ENCODE data around the gene FLT4. TPM values are rescaled to one million over a fixed set of nuclear protein-coding genes. Genes with fewer than 3 reads are reported as not detected.

The FLT4 gene
- total RNA-seq, 1 donor from 2014 or later: 2.3 TPM

- no peak for DNase-seq
Observed at GRCh38 chr5:180590543-180591310, 58.7 kb downstream of the FLT4 start.

- DNase-seq: no peak
Observed at GRCh38 chr5:180589771-180590542, 59.4 kb downstream of the FLT4 start.

- no peak for DNase-seq
Observed at GRCh38 chr5:180586870-180587269, 62.5 kb downstream of the FLT4 start.

GRCh38 chr5:180586204-180586603, 63.2 kb downstream of the FLT4 start:
- DNase-seq: no peak

- DNase-seq: no peak
Observed at GRCh38 chr5:180583738-180584137, 65.7 kb downstream of the FLT4 start.

- no peak for DNase-seq
Observed at GRCh38 chr5:180580681-180581080, 68.7 kb downstream of the FLT4 start.

- DNase-seq: no peak
Observed at GRCh38 chr5:180575571-180575970, 73.8 kb downstream of the FLT4 start.

GRCh38 chr5:180568914-180569313, 80.5 kb downstream of the FLT4 start:
- no peak for DNase-seq

GRCh38 chr5:180563994-180564393, 85.4 kb downstream of the FLT4 start:
- DNase-seq: no peak

- no peak for DNase-seq
Observed at GRCh38 chr5:180558232-180558631, 91.2 kb downstream of the FLT4 start.

- DNase-seq: no peak
Observed at GRCh38 chr5:180557217-180557809, 92.1 kb downstream of the FLT4 start.

- DNase-seq: no peak
Observed at GRCh38 chr5:180555168-180555921, 94.1 kb downstream of the FLT4 start.

GRCh38 chr5:180553530-180553929, 95.9 kb downstream of the FLT4 start:
- DNase-seq: no peak

Other genes starting within 250 kb of the FLT4 start
- 52.4 TPM for gene CNOT6, start 155.2 kb downstream of the FLT4 start, total RNA-seq
- gene SCGB3A1, start 58.1 kb downstream of the FLT4 start, total RNA-seq: not detected
- not detected for gene OR2Y1, start 90.5 kb upstream of the FLT4 start, total RNA-seq
- gene MGAT1, start 153.2 kb upstream of the FLT4 start, total RNA-seq: 28.7 TPM
- 52.3 TPM for gene ZFP62, start 211.7 kb upstream of the FLT4 start, total RNA-seq
- not detected for gene BTNL8, start 249.6 kb upstream of the FLT4 start, total RNA-seq